Measurements from ENCODE around the gene PROCA1. TPM values are rescaled to one million over a fixed set of nuclear protein-coding genes. Genes with fewer than 3 reads are reported as not detected.

PROCA1 gene
- total RNA-seq, 1 experiment from 2014 or later: 4.9 TPM

DNA sequence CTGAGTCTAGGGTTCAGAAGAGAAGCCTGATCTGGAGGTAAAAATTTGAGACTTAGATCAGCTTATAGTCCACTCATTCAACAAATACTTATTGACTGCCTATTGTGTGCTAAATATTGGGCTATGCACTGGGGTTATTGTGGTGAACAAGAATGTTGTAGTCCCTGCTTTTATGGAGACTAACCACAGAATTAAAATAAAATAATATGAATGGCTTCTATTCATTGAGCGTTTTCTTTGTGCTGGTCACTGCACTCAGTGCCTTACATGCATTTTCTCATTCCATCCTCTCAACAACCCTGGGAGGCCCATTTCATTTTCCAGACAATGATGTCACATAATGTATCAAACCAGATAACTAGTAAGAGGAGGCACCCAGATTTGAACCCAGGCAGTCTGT lies 21.7 kb upstream of the PROCA1 start:
- ChIA-PET CTCF (no interaction called here), POLR2A (no interaction called here)
- Histone ChIP-seq H3K9me3 (ENCODE audit: control insufficient read depth, insufficient read depth, low read depth, low read length) (no peaks in the 10 kb centered on the region), H3K27me3 (ENCODE audit: control insufficient read depth, insufficient read depth, low read length) (no peaks in the 10 kb centered on the region), H3K4me3 (ENCODE audit: low read depth in 2 of 2, low read length in 2 of 2) (no peak overlapping the region), H3K36me3 (ENCODE audit: control insufficient read depth, insufficient read depth, low read length) (no peaks in the 10 kb centered on the region), H3K4me1 (ENCODE audit: control insufficient read depth, insufficient read depth, low read length) (peaks cover 9% of the 10 kb centered on the region; the same call in 1 of the 2 replicates), H3K27ac (ENCODE audit: low read length) (no peak overlapping the region)
- ATAC-seq (no peak), DNase-seq (ENCODE audit: low read depth, low spot score) (no peak)
- in situ Hi-C loops (cut with HindIII; ENCODE audit: low pct_unique_long_range_greater_than_20kb, low sequenced_read_pairs): no loop called here
- intact Hi-C loops (cut with micrococcal nuclease; ENCODE audit: unreplicated experiment): no loop called here
- BruUV-seq (replicated peaks): no TSS peak
- TF ChIP-seq, protein P1, sequence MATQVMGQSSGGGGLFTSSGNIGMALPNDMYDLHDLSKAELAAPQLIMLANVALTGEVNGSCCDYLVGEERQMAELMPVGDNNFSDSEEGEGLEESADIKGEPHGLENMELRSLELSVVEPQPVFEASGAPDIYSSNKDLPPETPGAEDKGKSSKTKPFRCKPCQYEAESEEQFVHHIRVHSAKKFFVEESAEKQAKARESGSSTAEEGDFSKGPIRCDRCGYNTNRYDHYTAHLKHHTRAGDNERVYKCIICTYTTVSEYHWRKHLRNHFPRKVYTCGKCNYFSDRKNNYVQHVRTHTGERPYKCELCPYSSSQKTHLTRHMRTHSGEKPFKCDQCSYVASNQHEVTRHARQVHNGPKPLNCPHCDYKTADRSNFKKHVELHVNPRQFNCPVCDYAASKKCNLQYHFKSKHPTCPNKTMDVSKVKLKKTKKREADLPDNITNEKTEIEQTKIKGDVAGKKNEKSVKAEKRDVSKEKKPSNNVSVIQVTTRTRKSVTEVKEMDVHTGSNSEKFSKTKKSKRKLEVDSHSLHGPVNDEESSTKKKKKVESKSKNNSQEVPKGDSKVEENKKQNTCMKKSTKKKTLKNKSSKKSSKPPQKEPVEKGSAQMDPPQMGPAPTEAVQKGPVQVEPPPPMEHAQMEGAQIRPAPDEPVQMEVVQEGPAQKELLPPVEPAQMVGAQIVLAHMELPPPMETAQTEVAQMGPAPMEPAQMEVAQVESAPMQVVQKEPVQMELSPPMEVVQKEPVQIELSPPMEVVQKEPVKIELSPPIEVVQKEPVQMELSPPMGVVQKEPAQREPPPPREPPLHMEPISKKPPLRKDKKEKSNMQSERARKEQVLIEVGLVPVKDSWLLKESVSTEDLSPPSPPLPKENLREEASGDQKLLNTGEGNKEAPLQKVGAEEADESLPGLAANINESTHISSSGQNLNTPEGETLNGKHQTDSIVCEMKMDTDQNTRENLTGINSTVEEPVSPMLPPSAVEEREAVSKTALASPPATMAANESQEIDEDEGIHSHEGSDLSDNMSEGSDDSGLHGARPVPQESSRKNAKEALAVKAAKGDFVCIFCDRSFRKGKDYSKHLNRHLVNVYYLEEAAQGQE (IDR thresholded peaks at IDR 0.05; ENCODE audit: insufficient read depth in 1 of 2, low read depth in 2 of 2, low read length in 1 of 2): no peak
- TF ChIP-seq POLR2AphosphoS5 (IDR thresholded peaks at IDR 0.05; ENCODE audit: low read depth, low read length) (no peak), TCF7L2 (IDR thresholded peaks at IDR 0.05; ENCODE audit: low read depth, low read length) (no peak), SIN3A (IDR thresholded peaks at IDR 0.05; ENCODE audit: borderline replicate concordance, insufficient read depth, low read depth, low read length) (no peak)
- TF ChIP-seq, protein P2, sequence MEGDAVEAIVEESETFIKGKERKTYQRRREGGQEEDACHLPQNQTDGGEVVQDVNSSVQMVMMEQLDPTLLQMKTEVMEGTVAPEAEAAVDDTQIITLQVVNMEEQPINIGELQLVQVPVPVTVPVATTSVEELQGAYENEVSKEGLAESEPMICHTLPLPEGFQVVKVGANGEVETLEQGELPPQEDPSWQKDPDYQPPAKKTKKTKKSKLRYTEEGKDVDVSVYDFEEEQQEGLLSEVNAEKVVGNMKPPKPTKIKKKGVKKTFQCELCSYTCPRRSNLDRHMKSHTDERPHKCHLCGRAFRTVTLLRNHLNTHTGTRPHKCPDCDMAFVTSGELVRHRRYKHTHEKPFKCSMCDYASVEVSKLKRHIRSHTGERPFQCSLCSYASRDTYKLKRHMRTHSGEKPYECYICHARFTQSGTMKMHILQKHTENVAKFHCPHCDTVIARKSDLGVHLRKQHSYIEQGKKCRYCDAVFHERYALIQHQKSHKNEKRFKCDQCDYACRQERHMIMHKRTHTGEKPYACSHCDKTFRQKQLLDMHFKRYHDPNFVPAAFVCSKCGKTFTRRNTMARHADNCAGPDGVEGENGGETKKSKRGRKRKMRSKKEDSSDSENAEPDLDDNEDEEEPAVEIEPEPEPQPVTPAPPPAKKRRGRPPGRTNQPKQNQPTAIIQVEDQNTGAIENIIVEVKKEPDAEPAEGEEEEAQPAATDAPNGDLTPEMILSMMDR (IDR thresholded peaks at IDR 0.05): no peak

DNA sequence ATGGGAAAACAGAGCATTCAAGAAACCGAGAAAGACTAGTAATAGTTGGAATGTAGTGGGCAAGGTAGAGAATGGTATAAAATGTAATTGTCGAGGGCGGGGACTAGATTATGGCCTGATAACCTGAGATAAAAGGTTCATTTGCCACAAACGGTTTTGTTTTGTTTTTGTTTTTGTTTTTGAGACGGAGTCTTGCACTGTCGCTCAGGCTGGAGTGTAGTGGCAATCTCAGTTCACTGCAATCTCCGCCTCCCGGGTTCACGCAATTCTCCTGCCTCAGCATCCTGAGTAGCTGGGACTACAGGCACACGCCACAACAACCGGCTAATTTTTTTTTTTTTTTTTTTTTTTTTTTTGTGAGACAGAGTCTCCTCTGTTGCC lies 18.3 kb upstream of the PROCA1 start:
- intact Hi-C loops (cut with micrococcal nuclease; ENCODE audit: unreplicated experiment) (loop anchor here (5.0 to 10.0 kb wide), 2 partner anchors 175 to 222 kb away; partner anchors contain the start of genes DHRS13 and PHF12), in situ Hi-C loops (cut with HindIII; ENCODE audit: low pct_unique_long_range_greater_than_20kb, low sequenced_read_pairs) (no loop called here)
- DNase-seq (ENCODE audit: low read depth, low spot score): no peak
- Histone ChIP-seq H3K27me3 (ENCODE audit: control insufficient read depth, insufficient read depth, low read length) (no peaks in the 10 kb centered on the region), H3K4me1 (ENCODE audit: control insufficient read depth, insufficient read depth, low read length) (peaks cover 13% of the 10 kb centered on the region; the same call in 1 of the 2 replicates), H3K27ac (ENCODE audit: low read length) (peak overlapping the region; percentile 41; the same call in 1 of the 2 replicates), H3K36me3 (ENCODE audit: control insufficient read depth, insufficient read depth, low read length) (no peaks in the 10 kb centered on the region), H3K9me3 (ENCODE audit: control insufficient read depth, insufficient read depth, low read depth, low read length) (no peaks in the 10 kb centered on the region), H3K4me3 (ENCODE audit: low read depth in 2 of 2, low read length in 2 of 2) (no peak overlapping the region)
- TF ChIP-seq, protein P2 (IDR thresholded peaks at IDR 0.05): no peak
- no peak for TF ChIP-seq SIN3A (IDR thresholded peaks at IDR 0.05; ENCODE audit: borderline replicate concordance, insufficient read depth, low read depth, low read length)
- TF ChIP-seq, protein P1 (IDR thresholded peaks at IDR 0.05; ENCODE audit: insufficient read depth in 1 of 2, low read depth in 2 of 2, low read length in 1 of 2): no peak
- POLR2A ChIA-PET: no interaction called here
- CTCF ChIA-PET: interaction anchor here (0.7 kb wide), 2 partner anchors 164 to 981 kb away, joined by 6 to 7 read pairs; no protein-coding TSS in a partner anchor
- BruUV-seq (replicated peaks): no TSS peak
- ATAC-seq: no peak
